ENCODE measurements around the gene BCL2L11. TPM values are rescaled to one million over a fixed set of nuclear protein-coding genes. Genes with fewer than 3 reads are reported as not detected.
"Not testable (repeated sequence)": the region's sequence is repeated elsewhere in the genome, so short reads cannot be mapped to it uniquely, and the experiment has no call there.

The BCL2L11 gene
- total RNA-seq: 9.5 and 28.2 TPM in 2 replicates

GRCh38 chr2:111120253-111121027 lies at the start of gene BCL2L11:
TSS of gene BCL2L11 (plus strand) at chr2:111120914. CDS start at chr2:111123746, 2,832 bp downstream.
- peak; percentile 81 to 95 for DNase-seq (ENCODE audit: low read depth in 2 of 2)

DNA sequence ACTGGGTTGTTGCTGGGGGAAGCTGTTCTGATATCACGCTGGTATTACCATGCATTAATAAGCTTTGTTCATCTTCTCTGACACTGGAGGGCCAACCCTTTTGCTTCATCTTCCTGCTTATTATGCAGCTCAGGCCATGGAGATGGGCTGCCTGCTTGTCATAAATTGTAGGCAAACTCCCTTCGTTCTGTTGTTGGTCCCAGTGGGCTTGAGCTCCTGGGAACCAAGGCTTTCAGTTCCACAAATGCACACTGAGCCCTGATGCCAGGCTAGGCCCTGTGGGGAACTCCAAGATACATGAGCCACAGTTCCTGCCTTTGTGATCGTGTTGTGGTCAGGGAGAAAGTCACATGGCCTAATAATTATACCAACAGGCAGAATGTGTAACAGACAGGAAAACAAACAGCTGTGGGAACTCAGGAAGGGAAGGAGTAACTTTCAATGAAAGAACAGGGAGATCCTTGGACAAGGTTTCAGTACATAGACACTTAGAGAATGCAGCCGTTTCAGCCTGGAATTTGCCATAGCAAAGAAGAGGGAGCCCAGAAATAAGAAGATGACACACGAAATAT lies 49.0 kb upstream of the BCL2L11 start:
- peak; percentile 95 to 99 for DNase-seq (ENCODE audit: low read depth in 2 of 2)

DNA sequence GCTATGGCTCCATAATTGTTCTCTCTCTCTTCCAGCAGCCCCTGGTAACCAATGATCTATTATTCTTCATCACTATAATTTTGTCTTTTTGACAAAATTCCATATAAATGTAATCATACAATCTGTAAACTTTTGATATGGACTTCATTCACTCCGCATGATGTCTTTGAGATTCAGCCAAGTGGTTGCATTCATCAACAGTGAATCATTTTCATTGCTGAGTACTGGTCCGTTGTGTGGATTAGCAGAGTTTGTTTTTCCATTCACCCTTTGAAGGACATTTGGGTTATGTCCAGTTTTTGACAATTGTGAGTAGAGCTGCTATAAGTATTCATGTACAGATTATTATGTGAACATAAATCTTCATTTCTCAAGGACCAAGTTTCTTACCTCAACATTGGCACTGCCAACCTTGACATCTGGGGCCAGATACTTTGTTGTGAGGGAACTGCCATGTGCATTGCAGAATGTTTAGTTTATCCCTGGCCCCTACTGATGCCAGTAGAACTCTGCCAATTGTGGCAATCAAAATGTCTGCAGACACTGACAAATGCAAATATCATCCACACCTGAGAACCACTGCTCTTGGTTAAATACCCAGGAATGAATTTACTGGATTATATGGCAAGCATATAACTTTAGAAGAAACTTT lies 48.4 kb upstream of the BCL2L11 start:
- peak; percentile 90 to 97 for DNase-seq (ENCODE audit: low read depth in 2 of 2)

DNA sequence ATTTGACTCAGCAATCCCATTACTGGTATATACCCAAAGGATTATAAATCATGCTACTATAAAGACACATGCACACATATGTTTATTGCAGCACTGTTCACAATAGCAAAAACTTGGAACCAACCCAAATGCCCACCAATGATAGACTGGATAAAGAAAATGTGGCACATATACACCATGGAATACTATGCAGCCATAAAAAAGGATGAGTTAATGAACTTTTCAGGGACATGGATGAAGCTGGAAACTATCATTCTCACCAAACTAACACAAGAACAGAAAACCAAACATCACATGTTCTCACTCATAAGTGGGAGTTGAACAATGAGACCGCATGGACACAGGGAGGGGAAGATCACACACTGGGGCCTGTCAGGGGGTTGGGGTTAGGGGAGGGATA lies 38.1 kb upstream of the BCL2L11 start:
- not testable (repeated sequence) for DNase-seq (ENCODE audit: low read depth in 2 of 2)

- DNase-seq (ENCODE audit: low read depth in 2 of 2): no peak
These were observed 28.9 kb upstream of the BCL2L11 start for GRCh38 chr2:111091811-111092211.

DNA sequence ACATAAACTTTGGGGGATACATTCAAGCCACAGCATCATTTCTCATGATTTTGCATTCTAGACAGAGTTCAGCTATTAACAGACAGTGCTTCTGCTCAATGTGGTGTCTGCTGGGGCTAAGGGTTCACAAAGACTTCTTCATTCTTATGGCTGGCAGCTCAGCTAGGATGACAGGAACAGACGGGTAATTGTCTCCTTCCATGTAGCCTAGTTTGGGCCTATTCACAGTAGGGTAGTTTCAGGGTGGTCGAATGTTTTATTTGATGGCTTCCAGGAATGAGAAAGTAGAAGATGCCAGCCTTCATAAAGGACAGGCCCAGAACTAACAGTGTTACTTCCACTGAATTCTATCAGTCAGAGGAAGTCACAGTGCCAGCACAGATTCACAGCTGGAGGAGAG lies 26.0 kb upstream of the BCL2L11 start:
- DNase-seq (ENCODE audit: low read depth in 2 of 2): no peak

DNA sequence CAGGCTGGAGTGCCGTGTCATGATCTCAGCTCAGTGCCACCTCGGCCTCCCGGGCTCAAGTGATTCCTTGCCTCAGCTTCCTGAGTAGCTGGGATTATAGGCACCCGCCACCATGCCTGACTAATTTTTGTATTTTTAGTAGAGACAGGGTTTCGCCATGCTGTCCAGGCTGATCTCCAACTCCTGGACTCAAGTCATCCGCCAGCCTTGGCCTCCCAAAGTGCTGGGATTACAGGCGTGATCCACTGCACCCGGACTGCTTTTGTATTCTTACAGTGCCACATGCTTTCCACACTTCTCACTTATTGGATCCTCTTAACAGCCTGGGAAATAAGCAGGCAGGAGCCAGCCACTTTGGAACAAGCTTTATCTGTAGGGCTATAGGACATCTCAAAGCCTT lies 25.3 kb upstream of the BCL2L11 start:
- no peak for DNase-seq (ENCODE audit: low read depth in 2 of 2)

GRCh38 chr2:111099402-111099801 lies 21.3 kb upstream of the BCL2L11 start:
- DNase-seq (ENCODE audit: low read depth in 2 of 2): no peak

DNA sequence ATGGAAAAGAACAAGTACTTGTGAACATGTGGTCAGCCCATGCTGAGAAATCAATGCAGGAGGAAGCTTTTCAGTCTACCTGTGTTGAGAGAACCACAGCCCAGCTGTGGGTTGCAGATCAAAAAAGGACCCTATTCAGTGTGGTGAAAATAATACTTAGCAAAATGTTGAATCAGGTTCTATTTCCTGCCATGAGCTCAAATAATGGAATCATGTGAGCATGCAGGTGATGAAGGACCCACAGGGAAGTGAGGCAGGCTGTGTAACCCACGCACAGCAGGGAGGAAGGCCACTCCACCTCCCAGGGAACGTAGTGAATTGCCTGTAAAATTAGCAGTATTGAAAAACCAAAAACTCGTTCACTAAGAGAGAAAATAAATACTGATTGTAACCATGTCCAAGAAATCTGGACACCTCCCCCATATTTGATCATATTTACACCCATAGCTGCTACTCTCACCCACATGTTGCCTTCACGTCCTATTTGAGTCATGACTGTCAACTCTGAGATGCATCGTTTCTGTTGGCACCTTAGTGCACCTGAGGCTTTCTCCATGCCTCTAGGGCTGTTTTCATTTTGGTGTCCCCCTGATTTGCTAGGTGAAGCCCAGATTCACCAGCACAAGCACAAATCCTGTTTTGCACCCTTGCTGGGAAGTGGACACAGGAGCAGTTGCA lies 20.5 kb upstream of the BCL2L11 start:
- no peak for DNase-seq (ENCODE audit: low read depth in 2 of 2)

GRCh38 chr2:111100765-111101162 lies 19.9 kb upstream of the BCL2L11 start:
- peak in 1 of 2 donors; percentile 9 for DNase-seq (ENCODE audit: low read depth in 2 of 2)

GRCh38 chr2:111101592-111101991 lies 19.1 kb upstream of the BCL2L11 start:
- no peak for DNase-seq (ENCODE audit: low read depth in 2 of 2)

DNA sequence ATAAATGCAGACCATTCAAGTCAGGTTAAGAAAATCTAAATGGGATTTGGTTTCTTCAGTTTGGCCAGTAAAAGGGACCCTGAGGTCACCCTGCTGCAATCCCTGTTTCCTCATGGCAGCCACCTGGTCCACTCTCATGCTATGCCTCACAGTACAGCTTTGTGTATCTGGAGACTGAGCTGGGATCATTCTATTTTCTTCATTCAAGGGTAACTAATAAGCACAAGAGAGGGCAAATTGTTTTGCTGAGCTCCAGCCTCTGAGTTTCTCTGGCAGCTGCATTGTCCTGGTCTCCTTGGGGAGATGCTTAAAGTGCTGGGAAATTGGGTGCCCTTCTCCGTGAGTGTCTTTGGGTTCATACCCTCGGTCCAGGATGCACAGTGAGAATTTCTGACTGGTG lies 18.5 kb upstream of the BCL2L11 start:
- no peak for DNase-seq (ENCODE audit: low read depth in 2 of 2)

DNA sequence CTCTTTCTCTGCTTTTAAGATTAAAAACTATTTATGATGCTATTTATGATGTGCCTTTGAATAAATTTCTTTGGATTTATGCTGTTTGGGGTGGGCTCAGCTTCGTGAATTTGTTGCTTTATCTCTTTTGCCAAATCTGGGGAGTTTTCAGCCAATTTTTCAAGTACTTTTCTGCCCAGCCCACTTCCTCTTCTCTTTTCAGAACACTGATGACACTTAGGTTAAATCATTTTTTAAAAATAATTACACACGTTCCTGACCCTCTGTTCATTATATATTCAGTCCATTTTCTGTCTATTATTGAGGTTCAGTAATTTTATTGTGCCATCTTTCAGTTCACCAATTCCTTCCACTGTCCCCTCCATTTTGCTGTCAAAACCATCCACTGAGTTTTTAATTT lies 14.8 kb upstream of the BCL2L11 start:
- DNase-seq (ENCODE audit: low read depth in 2 of 2): no peak

GRCh38 chr2:111106706-111107105 lies 14.0 kb upstream of the BCL2L11 start:
- no peak for DNase-seq (ENCODE audit: low read depth in 2 of 2)

DNA sequence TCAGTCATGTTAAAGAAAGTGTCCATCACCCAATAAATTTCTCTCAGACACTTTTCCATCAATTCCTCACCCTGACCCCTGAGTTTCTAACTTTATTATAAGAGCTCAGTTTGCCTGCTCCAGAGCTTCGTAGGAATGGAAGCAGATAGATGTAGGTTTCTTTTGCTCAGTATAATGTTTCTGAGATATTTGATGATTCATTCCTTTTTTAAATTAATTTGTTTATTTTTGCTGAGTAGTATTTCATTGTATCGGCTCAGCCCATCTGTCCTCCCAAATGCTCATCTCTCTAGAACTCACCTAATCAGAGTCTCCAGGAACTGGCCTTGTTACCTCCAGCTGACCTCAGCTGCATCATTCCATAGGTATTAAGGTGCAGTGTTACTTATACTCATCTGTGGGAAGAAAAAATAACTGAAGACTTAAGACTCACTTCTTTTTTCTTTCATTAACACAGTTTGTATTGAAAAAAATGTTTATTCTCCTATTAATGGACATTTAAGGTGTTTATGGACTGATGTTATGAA lies 11.9 kb upstream of the BCL2L11 start:
- no peak for DNase-seq (ENCODE audit: low read depth in 2 of 2)

- DNase-seq (ENCODE audit: low read depth in 2 of 2): no peak
These were observed 9.5 kb upstream of the BCL2L11 start for GRCh38 chr2:111111101-111111755.

DNA sequence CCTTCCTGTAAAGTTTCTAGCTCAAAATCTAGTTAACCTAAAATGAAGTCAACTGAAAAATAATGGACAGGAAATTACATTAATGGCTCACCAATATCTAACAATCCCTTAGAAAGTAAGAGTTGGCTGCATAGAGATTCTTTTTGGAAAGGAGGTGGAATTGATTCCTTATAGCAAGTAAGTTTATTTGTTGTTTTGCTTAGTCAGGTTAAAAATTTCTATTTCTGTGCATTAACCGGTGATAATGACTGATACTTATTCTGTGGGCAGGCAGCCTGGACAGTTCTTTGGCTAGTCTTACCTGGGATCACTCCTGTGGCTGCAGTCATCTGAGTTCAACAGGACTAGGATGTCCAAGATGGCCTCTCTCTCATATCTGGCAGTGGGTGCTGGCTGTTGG lies 6.9 kb upstream of the BCL2L11 start:
- DNase-seq (ENCODE audit: low read depth in 2 of 2): no peak

DNA sequence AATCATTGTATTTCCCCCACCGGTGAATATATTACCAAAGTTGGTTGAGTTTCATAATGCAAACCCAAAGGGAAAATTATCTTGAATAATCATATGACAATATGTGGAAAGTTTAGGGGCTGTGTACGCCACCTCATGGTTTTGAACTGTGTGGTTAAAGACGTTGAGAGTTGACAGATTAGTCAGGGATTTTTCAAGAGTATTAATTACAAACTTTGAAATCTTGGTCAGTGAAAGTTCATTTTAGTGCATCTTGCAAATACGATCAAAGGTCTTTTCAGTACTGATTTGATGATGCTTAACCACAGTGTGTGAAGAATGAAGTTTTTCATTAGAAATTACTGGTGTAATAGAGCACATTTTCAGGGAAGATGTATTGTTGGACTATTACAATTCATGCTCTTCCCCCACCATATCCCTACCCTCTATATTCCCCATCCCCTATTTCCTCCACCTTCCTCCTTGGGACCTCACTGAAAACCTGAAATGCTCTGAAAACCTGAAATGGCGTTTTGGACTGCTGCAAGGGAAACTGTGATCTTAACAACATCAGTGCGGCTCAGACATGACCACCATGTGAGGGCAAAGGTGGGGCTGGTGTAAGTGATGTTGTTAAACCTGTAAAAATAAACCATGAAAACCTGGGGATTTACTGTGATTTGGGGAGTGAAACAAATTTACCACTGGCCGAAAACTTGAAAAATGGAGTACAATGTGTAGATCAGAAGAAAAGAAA lies 4.5 kb upstream of the BCL2L11 start:
- DNase-seq (ENCODE audit: low read depth in 2 of 2): no peak

DNA sequence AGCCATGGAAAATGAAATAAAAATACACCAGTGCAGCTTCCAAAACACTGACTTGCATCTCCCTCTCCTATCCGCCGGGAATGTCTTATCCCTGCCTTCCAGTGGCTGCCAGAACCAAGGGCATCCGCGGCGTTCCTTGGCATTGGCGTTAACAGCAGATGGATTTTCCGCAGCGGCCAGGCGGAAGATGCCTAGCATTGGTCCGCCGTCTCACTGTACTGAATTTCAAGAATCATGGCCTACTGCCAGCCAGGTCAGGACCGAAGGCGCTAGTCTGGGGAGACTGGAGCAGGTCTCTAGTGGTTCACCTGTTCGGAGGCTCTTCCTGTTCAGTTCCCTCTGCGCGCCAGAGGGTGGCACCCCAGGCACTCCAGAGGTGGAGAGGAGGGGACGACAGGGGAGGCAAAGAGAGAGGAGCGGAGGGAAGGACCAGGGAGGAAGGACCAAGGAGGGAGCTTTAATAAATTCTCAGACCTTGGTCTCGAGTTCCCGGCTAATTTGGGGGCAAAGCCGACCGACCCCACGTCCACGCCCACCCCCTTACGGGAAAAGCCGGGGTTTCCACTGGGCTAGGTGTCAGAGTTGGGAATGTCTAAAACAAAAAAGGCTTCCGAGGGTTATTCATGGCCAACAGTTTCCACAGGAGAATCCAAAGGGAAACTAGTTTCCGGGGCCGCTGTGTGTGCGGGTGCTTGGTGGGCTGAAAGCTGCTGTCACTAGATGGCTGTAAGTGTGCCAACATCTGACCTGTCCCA lies 3.7 kb upstream of the BCL2L11 start:
- DNase-seq (ENCODE audit: low read depth in 2 of 2): peak in 1 of 2 donors; percentile 73
